ENCODE data around the gene ATG101.

The ATG101 gene

DNA sequence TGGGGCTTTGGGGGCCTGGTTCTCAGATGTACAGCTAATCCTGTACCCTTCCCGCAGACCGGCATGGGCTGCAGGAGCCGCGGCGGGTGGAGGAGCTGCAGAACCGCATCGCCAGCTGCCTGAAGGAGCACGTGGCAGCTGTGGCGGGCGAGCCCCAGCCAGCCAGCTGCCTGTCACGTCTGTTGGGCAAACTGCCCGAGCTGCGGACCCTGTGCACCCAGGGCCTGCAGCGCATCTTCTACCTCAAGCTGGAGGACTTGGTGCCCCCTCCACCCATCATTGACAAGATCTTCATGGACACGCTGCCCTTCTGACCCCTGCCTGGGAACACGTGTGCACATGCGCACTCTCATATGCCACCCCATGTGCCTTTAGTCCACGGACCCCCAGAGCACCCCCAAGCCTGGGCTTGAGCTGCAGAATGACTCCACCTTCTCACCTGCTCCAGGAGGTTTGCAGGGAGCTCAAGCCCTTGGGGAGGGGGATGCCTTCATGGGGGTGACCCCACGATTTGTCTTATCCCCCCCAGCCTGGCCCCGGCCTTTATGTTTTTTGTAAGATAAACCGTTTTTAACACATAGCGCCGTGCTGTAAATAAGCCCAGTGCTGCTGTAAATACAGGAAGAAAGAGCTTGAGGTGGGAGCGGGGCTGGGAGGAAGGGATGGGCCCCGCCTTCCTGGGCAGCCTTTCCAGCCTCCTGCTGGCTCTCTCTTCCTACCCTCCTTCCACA lies 11.0 kb upstream of the ATG101 start:
- DNase-seq, result peak; percentile 12

DNA sequence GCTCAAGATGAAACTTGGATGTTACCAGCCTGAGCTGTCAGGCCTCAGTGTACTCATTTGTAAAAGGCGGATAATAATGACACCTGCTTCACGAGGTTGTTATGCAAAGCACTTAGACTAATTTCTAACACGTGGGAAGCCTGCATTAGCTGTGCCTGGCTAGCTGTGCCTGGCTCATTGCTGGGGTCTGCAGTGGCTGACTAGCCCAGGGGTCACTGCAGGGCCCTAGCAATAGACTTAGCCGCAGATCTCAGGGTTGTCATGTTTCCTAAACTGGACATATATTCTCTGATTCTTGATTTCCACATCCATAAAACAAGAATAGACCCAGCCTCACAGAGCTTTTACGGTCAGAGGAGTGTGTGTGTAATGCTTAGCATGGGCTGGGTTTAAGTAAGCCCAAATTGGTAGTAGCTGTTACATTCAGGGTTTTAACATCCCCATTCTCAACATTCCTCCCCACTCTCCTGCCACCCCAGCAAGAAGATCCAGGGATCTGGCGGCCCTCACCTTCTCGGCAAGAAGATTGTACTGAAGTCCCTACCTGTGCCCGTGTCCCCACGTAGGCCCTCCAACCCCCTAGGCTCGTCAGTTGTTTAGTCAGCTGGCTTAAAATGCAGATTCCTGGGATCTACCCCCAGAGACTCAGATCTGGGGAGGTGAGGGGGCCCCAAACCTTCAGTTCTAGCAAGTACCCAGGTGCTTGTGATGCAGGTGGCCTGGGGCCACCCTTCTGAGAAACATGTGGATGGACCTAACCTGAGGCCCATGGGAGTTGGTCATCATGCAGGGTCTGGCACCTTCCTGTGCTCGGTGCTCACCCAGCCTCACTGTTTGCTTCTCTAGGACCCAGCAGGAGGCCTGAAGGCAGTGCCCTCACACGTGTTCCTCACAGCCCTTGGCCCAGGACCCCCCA lies 9.9 kb upstream of the ATG101 start:
- no peak for DNase-seq

GRCh38 chr12:52060498-52061177 lies 9.1 kb upstream of the ATG101 start:
- no peak for DNase-seq

GRCh38 chr12:52061470-52062166 lies 8.2 kb upstream of the ATG101 start:
- no peak for DNase-seq

DNA sequence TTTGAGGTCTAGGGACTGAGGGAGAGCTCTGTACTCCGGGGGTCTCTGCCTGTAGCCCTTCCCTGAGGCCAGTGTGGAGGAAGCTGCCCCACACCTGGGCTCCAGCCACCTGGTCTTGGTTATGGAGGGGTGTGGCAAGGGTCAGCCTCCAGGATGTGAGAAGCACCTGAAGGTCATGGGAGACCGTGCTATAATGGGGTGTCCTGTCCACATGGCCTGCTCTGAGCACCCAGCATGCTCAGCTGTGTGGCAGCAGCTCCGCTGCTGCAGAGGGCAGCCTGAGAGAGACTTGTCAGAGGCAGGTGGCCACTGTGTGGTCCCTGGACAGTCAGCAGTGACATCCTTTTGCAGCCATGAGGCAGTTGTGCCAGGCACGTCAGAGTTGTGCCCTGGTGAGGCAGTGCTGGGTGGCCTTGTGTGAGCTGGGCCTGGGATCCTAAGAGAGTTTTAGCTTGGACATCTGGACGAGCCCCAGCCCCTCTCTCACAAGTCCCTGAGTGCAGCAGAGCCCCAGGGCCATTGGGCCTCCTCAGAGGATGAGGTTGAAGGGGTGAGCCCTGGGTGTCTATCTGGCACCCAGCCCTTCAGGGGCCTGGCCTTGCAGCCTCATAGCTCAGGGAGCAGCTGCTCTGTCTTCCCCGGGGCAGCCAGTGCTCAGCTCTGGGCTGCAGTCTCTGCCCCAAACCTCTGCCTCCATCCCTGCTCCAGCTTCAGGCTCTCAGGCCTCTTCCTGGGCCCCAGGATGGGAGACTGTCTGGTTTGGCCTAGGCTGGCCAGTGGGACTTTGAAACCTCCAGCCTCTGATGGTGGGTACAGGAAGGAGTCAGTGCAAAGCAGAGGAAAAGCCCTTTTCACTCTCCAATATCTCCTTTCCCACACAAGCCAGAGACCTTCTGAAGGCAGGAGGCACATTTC lies 7.4 kb upstream of the ATG101 start:
- no peak for DNase-seq

DNA sequence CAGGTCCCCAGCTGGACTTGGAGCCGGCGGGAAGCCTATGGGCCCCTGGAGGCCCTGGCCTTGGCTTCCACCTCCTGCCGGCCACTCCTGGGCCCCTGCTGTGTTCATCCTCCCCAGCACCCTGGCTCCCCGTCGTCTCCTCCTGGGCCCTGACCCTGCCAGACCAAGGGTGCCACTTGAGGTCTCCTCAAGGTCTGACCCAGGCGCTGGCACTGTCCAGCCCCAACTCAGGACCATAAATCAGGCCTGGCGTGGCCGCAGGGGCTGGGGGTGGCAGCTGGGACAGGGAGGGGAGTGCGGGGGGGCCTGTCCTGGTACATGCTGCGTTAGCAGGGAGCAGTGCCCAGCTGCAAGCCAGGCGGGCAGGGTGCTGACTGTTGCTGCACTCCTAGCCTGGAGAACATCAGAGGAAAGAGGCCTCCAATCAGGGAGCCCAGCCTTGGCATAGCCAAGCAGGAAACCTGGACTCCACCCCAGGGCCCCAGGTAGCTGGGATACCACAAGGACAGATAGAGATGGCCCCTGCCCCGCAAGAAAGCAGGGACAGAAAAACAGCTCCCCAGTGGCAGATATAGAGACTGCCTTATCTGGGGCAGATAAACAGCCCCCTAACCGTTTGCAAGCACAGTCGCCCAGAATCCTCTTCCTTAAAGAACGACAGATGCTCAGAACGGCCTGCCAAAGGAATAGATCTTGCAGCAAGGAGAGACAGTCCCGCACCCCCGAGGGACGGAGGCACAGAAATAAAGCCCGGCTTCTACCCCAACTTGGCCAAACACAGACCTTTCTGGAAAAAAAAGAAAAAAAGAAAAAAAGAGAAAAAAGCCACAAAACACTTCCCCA lies 6.5 kb upstream of the ATG101 start:
- no peak for DNase-seq

DNA sequence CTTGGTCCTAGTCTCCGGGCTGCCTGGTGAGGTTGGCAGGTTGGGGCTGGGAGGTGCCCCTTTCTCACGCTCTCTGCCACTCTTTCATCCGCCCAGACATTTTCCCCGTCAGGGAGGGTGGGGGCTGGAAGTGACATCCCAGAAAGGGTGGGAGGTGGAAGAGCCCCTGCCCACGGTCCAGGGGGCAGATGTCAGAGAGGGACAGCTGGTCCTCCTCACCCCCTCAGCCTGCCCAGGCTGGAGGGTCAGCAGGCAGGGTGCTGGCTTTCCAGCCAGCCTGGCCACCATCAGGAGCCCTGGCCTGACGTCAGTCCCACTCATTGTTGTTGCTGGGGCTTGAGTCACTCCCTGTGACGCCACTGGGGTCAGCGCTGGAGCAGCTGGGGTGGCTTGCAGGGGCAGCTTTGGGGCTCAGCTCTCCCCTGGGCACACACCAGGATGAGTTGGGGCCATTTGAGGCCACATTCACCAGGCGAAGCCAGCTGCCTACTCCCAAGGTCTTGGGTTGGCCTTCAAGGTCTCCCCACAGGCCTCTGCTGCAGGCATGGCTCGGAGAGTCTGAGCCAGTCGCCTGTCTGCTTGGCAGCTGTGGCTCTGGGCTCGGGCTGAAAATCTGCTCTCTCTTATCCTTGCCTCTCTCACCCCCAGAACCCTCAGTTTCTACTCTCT lies 5.7 kb upstream of the ATG101 start:
- DNase-seq, result no peak

DNA sequence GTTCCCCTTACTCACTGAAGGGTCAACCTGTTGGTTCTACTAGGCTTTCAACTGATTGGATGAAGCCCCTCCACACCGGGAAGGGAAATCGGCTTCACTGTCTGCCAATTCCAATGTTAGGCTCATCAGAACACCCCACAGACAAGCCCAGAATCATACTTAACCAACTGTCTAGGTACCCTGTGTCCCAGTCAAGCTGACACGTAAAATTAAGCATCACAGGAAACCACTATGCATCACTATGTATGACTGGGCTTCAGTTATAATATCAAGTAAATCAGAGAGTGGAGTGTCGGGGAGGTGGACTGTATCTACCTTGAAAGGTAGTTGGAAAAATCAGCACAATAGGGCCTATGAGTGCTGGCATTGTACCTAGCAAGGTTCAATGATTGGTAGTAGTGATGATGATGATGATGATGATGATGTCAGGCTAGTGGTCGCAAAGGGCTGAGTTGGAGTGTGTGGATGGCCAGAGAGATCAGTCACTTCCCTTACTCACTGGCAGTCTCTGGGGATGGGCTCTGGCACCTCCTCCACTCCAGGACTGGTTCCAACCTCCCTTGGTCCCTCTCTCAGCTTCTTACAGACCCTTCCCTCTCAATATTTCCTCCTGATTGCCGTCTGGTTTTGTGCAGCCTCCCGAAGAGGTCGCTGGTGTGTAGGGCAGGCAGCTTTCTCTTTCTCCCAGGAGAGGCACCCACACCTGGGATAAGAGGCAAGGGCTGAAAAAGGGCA lies 3.3 kb upstream of the ATG101 start:
- no peak for DNase-seq

DNA sequence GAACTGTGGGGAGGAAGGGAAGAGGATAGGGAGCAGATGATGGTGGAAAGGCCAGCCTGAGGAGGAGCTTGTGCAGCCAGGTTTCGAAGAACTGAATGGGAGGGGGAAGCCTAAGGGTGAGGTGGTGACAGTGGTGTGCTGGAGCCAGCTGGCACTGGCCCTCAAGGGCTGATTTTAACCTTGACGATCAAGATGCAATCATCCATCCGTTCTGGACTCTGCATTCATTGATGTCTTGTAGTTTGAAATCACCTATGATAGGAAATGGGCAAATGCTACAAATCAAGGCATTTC lies 2.8 kb upstream of the ATG101 start:
- no peak for DNase-seq

- DNase-seq, result no peak
Observed at GRCh38 chr12:52070185-52070925, 577 bp downstream of the ATG101 start.

GRCh38 chr12:52073531-52074381 lies 4.0 kb downstream of the ATG101 start:
- no peak for DNase-seq

- no peak for DNase-seq
Observed at GRCh38 chr12:52074971-52075724, 5.4 kb downstream of the ATG101 start.

GRCh38 chr12:52076811-52077210 lies 7.0 kb downstream of the ATG101 start:
- no peak for DNase-seq

DNA sequence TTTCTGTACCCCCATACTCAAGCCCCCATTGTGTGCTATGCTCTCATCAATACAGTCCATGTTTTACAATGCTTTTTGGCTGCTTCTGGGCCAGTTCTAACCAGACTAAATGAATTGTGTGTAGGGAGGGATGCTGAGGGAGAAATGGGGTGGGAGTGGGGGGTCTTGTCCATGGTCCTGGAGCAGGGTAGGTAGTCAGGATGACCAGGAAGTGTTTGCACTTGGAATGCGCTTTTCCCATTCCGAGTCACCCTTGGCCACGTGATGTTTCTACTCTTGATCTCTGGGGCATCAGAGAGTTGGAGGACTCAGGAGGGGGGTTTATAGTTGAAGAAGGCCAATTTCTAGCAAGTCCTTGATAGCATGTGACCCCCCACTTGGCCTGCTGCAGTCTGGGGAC lies 8.5 kb downstream of the ATG101 start:
- no peak for DNase-seq

DNA sequence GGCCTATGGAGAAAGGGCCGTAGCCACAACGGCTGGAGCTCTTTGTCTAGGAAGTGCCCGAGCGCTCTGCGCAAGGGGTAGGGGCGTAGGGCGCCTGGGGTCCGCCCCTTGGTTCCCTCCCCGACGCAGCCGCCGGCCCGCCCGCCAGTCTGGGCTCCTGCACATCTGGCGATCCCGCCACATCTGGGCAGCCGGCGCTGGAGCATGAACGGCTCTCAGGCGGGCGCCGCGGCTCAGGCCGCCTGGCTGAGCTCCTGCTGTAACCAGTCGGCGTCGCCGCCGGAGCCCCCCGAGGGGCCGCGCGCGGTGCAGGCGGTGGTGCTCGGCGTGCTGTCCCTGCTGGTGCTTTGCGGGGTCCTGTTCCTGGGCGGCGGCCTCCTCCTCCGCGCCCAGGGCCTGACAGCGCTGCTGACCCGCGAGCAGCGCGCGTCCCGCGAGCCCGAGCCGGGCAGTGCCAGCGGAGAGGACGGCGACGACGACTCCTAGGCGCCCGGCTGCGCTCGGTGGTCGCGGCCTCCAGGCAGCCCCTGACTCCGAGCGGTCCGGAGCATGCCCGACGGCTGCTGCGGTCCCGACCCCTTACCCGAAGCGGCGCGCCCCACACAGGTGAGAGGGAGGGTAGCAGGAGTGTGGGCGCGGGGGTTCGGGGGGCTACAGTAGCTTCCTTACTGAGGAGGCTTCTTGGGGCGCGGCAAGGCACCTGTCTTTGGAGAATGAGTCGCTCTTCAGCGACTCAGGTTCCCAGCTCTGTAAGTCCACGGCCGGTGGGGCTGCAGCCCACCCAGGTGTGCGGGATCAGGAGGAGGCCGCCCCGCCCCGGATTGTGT lies 10.0 kb downstream of the ATG101 start, which contains the start of gene SMIM41:
SMIM41 (plus strand) TSS at position 129 of the 827 bp plus-strand sequence; CDS start at position 205, 76 bp downstream.
- no peak for DNase-seq

All from NCI-H1105 treated with DMSO at 0.1 percent for 48 hours (cell line).